Activated naive CD8-positive, alpha-beta T cell treated with anti-CD3 and anti-CD28 coated beads, Interleukin-2, amount 10 ng/mL, durations not matched to agents 7 days and 5 days (primary cell): ENCODE measurements around the gene CHST13. TPM values are rescaled to one million over a fixed set of nuclear protein-coding genes. Genes with fewer than 3 reads are reported as not detected.

ENCODE experiments used
- ATAC-seq: fragments of 150-1000 bp; cut with Tn5 transposase; one replicate; pipeline ENCODE4 v1.10.0; 2021; ENCODE audit warnings: low read depth, moderate library complexity
- POLR2A ChIA-PET: fragments of 350-600 bp; sonication (Branson Sonifier 250); formaldehyde crosslinking; loops from one replicate; lab custom pipeline; 2021; ENCODE audit warnings: antibody characterized with exemption; lab: Charles Lee
- DNase-seq: peaks from one replicate; pipeline ENCODE4 v3.0.0; 2021
- H3K27ac Mint-ChIP-seq: one replicate; pipeline ENCODE4 v1.8.0; 2022; ENCODE audit warnings: mild to moderate bottlenecking, mixed read lengths
- H3K27me3 Mint-ChIP-seq: one replicate; pipeline ENCODE4 v1.8.0; 2022; ENCODE audit warnings: mild to moderate bottlenecking, moderate library complexity, mixed read lengths
- H3K36me3 Mint-ChIP-seq: one replicate; pipeline ENCODE4 v1.8.0; 2021; ENCODE audit warnings: mild to moderate bottlenecking, mixed read lengths
- H3K4me1 Mint-ChIP-seq: one replicate; pipeline ENCODE4 v1.8.0; 2021; ENCODE audit warnings: mixed read lengths
- H3K4me3 Mint-ChIP-seq: one replicate; pipeline ENCODE4 v1.8.0; 2022; ENCODE audit warnings: mild to moderate bottlenecking, moderate library complexity, mixed read lengths
- H3K9me3 Mint-ChIP-seq: one replicate; pipeline ENCODE4 v1.8.0; 2021; ENCODE audit warnings: mixed read lengths
- total RNA-seq, 2 experiments: library from RNA; stranded (reverse); gene quantifications; one replicate each; pipeline ENCODE4 v1.2.3, GENCODE V29; 2021

The CHST13 gene
- total RNA-seq, 2 experiments from 2014 or later: 0.28 TPM; not detected in 1

GRCh38 chr3:126517291-126517951 lies 6.5 kb upstream of the CHST13 start, which contains the start of gene UROC1:
Gene UROC1 (minus strand): TSS chr3:126517773. CDS start chr3:126517719, 54 bp downstream.
- no peak for DNase-seq
- Mint-ChIP-seq H3K4me3 (no peak within 1 kb of the TSS), H3K36me3 (no peaks in the 10 kb centered on the region), H3K4me1 (no peaks in the 10 kb centered on the region), H3K9me3 (no peaks in the 10 kb centered on the region), H3K27ac (no peak within 1 kb of the TSS), H3K27me3 (peaks cover 5% of the 10 kb centered on the region)
- POLR2A ChIA-PET: no interaction called here
- no peak for ATAC-seq

DNA sequence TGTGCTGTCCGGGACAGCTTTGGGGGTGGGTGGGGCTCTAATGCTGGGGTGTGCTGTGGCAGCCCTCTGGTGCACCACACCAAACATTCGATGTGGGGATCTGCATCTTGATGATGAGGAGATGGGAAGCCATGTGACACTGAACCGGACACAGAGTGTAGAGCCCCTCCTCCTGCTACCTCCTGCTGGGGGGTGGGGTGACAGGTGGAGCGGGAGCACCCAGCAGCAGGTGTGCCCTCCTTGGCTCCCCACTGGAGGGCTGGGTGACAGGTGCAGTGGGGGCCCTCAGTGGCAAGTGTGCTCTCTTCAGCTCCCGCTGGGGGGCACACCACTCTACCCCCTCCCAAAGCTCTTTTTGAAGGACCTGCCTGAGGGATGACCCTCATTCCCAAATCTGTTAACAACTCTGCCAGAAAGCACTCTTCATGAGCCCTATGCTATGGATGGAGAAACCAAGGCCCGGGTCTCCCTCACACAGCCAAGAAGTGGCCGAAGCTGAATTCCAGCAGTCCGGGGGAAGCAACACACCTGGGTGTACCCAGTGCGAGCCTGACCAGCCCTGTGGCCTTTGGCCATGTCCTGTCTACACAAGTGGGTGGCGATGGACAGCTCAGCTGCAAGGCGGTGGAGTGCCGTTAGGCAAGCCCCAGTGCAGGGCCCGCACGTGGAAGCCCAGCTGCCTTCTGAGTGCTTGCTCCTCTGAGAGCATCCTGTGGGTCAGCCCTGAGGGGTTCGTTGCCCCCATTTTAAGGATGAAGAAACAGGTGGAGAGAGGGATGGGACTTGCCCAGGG lies 5.8 kb upstream of the CHST13 start:
- POLR2A ChIA-PET: no interaction called here
- ATAC-seq: no peak
- no peak for DNase-seq
- Mint-ChIP-seq H3K4me3 (no peak overlapping the region), H3K27ac (no peak overlapping the region), H3K4me1 (no peaks in the 10 kb centered on the region), H3K36me3 (no peaks in the 10 kb centered on the region), H3K27me3 (peaks cover 13% of the 10 kb centered on the region), H3K9me3 (no peaks in the 10 kb centered on the region)

GRCh38 chr3:126518779-126519177 lies 5.2 kb upstream of the CHST13 start:
- H3K9me3 Mint-ChIP-seq: no peaks in the 10 kb centered on the region
- POLR2A ChIA-PET: no interaction called here

GRCh38 chr3:126519506-126520455 lies 4.2 kb upstream of the CHST13 start:
- H3K9me3 Mint-ChIP-seq: no peaks in the 10 kb centered on the region
- no peaks in the 10 kb centered on the region for H3K36me3 Mint-ChIP-seq
- H3K4me3 Mint-ChIP-seq: no peak overlapping the region
- H3K4me1 Mint-ChIP-seq: no peaks in the 10 kb centered on the region
- DNase-seq: no peak
- POLR2A ChIA-PET: no interaction called here
- peaks cover 22% of the 10 kb centered on the region for H3K27me3 Mint-ChIP-seq
- ATAC-seq: no peak
- H3K27ac Mint-ChIP-seq: no peak overlapping the region

More at GRCh38 chr3:126518779-126519177, 5.2 kb upstream of the CHST13 start:
- Mint-ChIP-seq H3K27ac (no peak overlapping the region), H3K4me3 (no peak overlapping the region), H3K27me3 (peaks cover 19% of the 10 kb centered on the region), H3K4me1 (no peaks in the 10 kb centered on the region), H3K36me3 (no peaks in the 10 kb centered on the region)
- DNase-seq (no peak), ATAC-seq (no peak)

DNA sequence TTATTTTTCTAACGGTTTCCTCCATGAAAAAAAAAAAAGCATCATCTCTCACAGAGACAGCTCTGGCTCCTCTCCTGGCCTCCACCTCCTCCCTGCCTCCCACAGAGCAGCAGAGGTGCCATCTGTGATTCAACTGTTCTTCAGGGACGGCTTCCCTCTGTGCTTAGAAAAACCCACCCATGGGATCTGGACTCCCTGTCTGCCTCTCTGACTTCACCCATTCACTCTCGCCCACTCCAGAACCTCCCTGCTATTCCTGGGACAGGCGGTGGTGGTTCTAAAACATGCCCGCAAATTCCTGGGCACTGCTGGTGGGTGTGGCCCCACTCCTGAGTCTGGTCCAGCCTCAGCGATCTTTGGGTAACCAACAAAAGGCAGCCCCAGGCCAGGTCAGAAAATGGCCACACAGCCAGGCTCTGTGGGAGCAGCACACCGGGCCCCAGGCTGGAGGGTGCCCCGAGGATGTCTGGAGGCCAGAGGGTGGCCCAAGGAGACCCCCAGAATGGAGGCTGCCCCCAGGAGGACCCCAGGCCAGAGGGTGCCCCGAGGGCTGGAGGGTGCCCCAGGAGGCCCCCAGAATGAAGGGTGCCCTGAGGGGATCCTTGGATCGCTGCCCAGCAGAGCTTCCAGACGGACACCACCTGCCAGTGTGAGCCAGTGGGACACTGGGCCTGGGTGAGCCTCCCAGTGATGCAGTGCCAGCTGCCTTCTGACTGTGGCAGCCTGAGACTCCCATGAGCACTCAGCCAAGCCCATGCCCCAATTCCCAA lies 2.6 kb upstream of the CHST13 start:
- DNase-seq: no peak
- H3K36me3 Mint-ChIP-seq: no peaks in the 10 kb centered on the region
- no peak overlapping the region for H3K4me3 Mint-ChIP-seq
- H3K4me1 Mint-ChIP-seq: no peaks in the 10 kb centered on the region
- no peak overlapping the region for H3K27ac Mint-ChIP-seq
- ATAC-seq: no peak
- H3K27me3 Mint-ChIP-seq: peaks cover 28% of the 10 kb centered on the region
- POLR2A ChIA-PET: no interaction called here
- H3K9me3 Mint-ChIP-seq: no peaks in the 10 kb centered on the region

DNA sequence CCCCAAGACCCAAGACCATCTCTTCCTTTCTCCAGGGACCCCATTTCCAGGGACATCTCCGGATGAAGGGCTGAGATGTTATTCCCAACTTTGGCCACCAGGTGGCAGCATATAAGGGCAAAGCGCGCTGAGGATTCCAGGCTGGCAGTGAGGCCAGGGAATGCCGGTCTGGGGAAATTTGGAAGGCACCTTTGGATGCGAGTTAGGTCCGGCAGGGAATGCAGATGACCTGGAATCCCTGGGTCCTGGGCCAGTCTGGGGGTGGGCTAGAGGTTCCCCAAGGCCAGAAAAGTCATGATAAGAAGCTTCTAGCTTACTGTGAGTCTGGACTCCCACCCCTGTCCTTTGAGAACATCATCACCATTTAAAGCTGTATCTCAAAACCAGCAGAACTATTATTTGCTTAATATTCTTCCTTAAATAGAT lies 1.6 kb upstream of the CHST13 start:
- H3K9me3 Mint-ChIP-seq: no peaks in the 10 kb centered on the region
- ATAC-seq (no peak), DNase-seq (peak; percentile 52)
- POLR2A ChIA-PET: no interaction called here
- H3K4me1 Mint-ChIP-seq: no peaks in the 10 kb centered on the region
- H3K27ac Mint-ChIP-seq: no peak overlapping the region
- H3K4me3 Mint-ChIP-seq: no peak overlapping the region
- H3K36me3 Mint-ChIP-seq: no peaks in the 10 kb centered on the region
- peaks cover 28% of the 10 kb centered on the region for H3K27me3 Mint-ChIP-seq

DNA sequence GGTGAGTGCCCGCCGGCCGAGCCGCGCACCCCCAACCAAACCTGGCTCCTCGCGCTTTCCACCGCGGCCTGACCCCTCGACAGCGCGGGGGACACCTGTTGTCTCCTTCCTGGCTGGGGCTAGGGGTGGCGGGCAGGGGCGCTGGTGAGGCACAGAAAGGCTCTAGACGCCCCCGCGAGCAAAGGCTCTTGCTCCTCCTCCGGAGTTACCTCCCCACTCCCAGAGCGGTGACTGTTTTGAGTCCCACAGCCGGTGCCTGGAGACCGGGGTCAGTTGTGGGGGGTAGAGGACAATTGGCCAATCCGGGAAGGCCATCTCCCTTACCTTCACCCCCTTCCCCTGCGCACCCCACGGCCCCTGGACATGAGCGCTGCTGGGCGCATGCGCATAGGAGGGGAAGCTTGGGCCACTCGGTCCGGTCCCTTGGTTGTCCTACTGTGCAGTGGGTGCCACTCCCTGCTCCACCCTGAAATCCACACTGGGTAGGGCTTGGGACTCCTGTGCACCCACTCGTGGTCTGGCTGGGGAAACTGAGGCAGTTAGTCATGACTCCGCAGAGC lies 554 bp downstream of the CHST13 start:
- ATAC-seq: no peak
- Mint-ChIP-seq H3K27ac (no peak overlapping the region), H3K9me3 (no peaks in the 10 kb centered on the region), H3K27me3 (peaks cover 28% of the 10 kb centered on the region), H3K4me3 (no peak overlapping the region), H3K4me1 (no peaks in the 10 kb centered on the region), H3K36me3 (no peaks in the 10 kb centered on the region)
- POLR2A ChIA-PET: no interaction called here
- no peak for DNase-seq

- peaks cover 28% of the 10 kb centered on the region for H3K27me3 Mint-ChIP-seq
- no peak for ATAC-seq
- no peaks in the 10 kb centered on the region for H3K4me1 Mint-ChIP-seq
- no peaks in the 10 kb centered on the region for H3K36me3 Mint-ChIP-seq
- H3K4me3 Mint-ChIP-seq: no peak overlapping the region
- DNase-seq: no peak
- H3K9me3 Mint-ChIP-seq: no peaks in the 10 kb centered on the region
- POLR2A ChIA-PET: no interaction called here
- H3K27ac Mint-ChIP-seq: no peak overlapping the region
Observed at GRCh38 chr3:126525091-126525852, 1.3 kb downstream of the CHST13 start.

- DNase-seq (no peak), ATAC-seq (no peak)
- Mint-ChIP-seq H3K36me3 (no peaks in the 10 kb centered on the region), H3K4me1 (peaks cover 3% of the 10 kb centered on the region), H3K4me3 (no peak overlapping the region), H3K27ac (no peak overlapping the region), H3K9me3 (no peaks in the 10 kb centered on the region), H3K27me3 (peaks cover 26% of the 10 kb centered on the region)
- POLR2A ChIA-PET: no interaction called here
Observed at GRCh38 chr3:126525853-126526667, 2.1 kb downstream of the CHST13 start.

- peaks cover 3% of the 10 kb centered on the region for H3K4me1 Mint-ChIP-seq
- POLR2A ChIA-PET: no interaction called here
- H3K9me3 Mint-ChIP-seq: no peaks in the 10 kb centered on the region
- no peaks in the 10 kb centered on the region for H3K36me3 Mint-ChIP-seq
- DNase-seq (no peak), ATAC-seq (no peak)
- H3K27ac Mint-ChIP-seq: no peak overlapping the region
- no peak overlapping the region for H3K4me3 Mint-ChIP-seq
- peaks cover 24% of the 10 kb centered on the region for H3K27me3 Mint-ChIP-seq
Observed at GRCh38 chr3:126526668-126527005, 2.7 kb downstream of the CHST13 start.

GRCh38 chr3:126527006-126527405 lies 3.1 kb downstream of the CHST13 start:
- no peak for DNase-seq
- Mint-ChIP-seq H3K9me3 (no peaks in the 10 kb centered on the region), H3K27me3 (peaks cover 27% of the 10 kb centered on the region), H3K36me3 (no peaks in the 10 kb centered on the region), H3K4me3 (no peak overlapping the region), H3K4me1 (peaks cover 3% of the 10 kb centered on the region), H3K27ac (no peak overlapping the region)
- POLR2A ChIA-PET: no interaction called here
- no peak for ATAC-seq
